Measurements from ENCODE around the gene RELA.

The RELA gene

DNA sequence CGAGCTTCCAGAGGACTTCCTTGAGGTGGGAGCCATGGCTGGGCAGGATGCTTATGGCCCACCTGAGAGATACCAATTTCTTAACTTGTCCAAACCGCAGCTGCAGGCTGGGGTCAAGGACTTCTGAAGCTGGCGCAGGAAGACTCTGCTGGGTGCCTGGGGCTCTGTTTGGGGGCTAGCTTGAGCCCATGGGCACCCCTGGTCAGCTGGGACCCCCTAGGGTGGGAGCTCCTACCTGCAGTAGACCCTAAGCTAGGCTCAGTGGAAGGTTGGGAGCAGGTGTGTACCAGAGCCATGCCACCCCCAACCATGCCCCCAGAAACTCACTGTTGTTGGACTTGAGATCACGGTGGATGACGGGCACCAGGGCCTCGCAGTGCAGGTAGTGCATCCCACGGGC is 50.0 kb downstream of the RELA start:
- Histone ChIP-seq H3K4me3 (ENCODE audit: low read depth, low read length) (no peak overlapping the region), H3K4me1 (ENCODE audit: control insufficient read depth, insufficient read depth, low read length) (no peaks in the 10 kb centered on the region)

DNA sequence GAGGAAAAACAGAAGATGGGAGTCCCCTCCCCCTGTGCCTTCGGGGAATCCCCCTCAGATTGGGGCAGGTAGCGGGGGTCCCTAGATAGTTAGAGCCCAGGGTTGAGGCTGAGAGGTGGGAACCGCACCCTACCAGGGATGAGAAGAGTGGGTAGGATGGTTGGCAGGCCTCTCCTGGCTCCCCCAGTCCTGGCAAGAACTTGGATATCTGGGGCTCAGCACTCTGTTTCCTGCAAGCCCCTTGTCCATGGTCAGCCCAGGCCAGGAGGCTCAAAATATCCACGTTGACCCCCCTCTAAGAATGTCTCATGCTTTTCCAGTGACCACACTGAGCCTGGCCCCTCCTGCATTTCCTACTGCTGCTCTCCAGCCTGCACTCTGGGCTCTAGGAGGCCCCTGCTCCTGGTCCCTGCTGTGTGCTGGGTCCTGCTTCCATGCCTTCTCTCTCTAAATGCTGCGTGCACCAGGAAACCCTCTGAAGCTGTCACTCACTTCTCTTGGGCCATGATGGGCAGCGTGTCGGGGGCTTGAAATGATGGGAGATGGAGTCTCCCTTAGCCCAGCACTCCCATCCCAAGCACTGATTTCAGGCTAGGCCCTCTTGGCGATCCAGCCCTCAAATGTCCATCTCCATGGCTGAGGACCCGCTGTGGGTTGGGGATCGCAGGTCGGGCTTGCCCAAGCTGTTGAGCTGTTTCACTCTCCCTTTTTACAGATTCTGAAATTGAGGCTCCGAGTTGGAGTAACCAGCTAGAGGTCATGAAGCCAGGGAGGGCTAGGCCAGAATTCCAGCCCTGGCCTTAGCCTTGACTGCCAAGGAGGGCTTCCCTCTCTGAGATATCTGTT is 50.7 kb downstream of the RELA start:
- peaks cover 2% of the 10 kb centered on the region for H3K27me3 ChIP-seq (ENCODE audit: control insufficient read depth, insufficient read depth, low read length)
- H3K4me3 ChIP-seq (ENCODE audit: low read depth, low read length): no peak overlapping the region
- no peaks in the 10 kb centered on the region for H3K4me1 ChIP-seq (ENCODE audit: control insufficient read depth, insufficient read depth, low read length)
- peak overlapping the region; percentile 0 for H3K9ac ChIP-seq (ENCODE audit: low read depth, low read length)
- H3K9me3 ChIP-seq (ENCODE audit: control insufficient read depth, insufficient read depth, low read length): no peaks in the 10 kb centered on the region
- H3K36me3 ChIP-seq (ENCODE audit: control insufficient read depth, insufficient read depth, low read length): peaks cover 4% of the 10 kb centered on the region

More for the DNA sequence above, 50.0 kb downstream of the RELA start:
- peaks cover 2% of the 10 kb centered on the region for H3K27me3 ChIP-seq (ENCODE audit: control insufficient read depth, insufficient read depth, low read length)
- H3K9ac ChIP-seq (ENCODE audit: low read depth, low read length): no peak overlapping the region
- H3K9me3 ChIP-seq (ENCODE audit: control insufficient read depth, insufficient read depth, low read length): no peaks in the 10 kb centered on the region
- H3K36me3 ChIP-seq (ENCODE audit: control insufficient read depth, insufficient read depth, low read length): peaks cover 8% of the 10 kb centered on the region

DNA sequence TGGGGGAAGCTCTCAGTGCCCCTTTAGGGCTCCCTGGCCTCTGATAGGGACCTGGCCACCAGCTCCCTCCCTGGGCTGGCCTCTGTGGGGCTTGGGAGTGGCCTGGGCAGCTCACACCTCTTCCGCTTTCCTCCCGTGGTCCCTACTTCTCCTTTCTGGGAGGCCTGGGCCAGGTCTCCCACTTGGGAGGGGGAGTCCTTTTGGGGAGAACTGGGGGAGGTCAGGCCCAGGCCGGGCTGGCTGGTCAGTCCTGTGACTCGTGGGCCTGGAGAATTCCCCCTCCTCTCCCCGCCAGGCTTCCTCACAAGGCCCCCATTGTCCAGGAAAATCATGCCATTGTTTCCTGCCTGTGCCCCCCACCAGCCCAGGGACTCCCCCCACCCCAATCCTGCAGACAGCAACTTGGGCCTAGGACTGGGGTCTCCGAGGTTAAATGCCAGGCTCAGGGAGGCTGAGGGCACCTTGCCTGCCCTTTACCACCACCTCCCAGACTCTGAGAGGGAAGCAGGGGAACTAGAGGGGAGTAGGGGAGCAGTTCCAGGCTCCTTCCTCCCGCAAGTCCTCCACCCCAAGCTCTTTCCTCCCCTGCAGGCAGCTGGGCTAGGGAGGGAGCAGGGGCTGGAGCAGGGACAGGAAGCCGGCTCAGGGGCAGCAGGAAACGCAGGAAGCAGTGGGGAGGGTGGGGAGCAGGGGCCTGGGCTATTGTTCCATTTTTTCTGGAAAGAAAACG is 51.5 kb downstream of the RELA start:
- peaks cover 2% of the 10 kb centered on the region for H3K27me3 ChIP-seq (ENCODE audit: control insufficient read depth, insufficient read depth, low read length)
- H3K4me3 ChIP-seq (ENCODE audit: low read depth, low read length): no peak overlapping the region
- H3K36me3 ChIP-seq (ENCODE audit: control insufficient read depth, insufficient read depth, low read length): peaks cover 4% of the 10 kb centered on the region
- H3K4me1 ChIP-seq (ENCODE audit: control insufficient read depth, insufficient read depth, low read length): no peaks in the 10 kb centered on the region
- no peaks in the 10 kb centered on the region for H3K9me3 ChIP-seq (ENCODE audit: control insufficient read depth, insufficient read depth, low read length)
- H3K9ac ChIP-seq (ENCODE audit: low read depth, low read length): peak overlapping the region; percentile 0

DNA sequence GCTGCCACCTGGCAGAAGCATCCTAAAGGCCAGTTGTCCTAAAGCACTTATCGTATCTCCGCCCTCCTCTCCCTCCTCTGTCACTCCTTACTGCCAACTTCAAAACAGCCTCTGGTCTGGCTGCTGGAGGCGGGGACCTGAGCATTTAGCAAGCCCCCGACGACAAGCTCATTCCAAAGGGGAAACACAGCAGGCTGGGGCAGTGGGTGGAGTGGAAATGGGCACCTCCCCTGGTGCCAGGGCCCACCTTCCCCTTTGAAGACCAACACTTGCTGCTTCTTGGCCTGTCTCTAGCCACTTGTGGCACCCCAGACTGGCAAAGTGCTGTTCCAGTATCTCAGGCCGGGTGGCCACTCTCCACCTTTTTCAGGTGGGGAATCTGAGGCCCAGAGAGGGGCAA is 52.3 kb downstream of the RELA start:
- Histone ChIP-seq H3K4me1 (ENCODE audit: control insufficient read depth, insufficient read depth, low read length) (no peaks in the 10 kb centered on the region), H3K9ac (ENCODE audit: low read depth, low read length) (no peak overlapping the region), H3K36me3 (ENCODE audit: control insufficient read depth, insufficient read depth, low read length) (peaks cover 11% of the 10 kb centered on the region)

DNA sequence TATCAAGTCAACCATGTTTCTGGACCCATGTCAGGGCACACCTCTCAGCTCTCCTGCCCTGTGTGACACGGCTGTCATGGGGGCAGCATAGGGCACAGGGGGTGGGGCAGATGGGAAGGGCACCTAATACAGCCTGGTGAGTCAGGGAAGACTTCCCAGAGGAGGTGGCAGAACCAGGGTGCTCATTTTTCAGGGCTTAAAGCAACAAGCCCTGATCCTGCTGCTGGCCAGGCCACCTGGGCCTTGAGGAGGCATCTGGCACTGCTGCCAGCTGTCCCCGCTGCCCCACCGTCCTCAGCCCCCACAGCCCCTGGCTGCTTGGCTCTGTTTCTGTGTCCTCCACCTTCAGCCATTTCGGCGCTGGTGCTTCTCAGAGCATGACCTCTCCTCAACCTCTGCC is 53.1 kb downstream of the RELA start:
- no peak overlapping the region for H3K9ac ChIP-seq (ENCODE audit: low read depth, low read length)
- H3K36me3 ChIP-seq (ENCODE audit: control insufficient read depth, insufficient read depth, low read length): peaks cover 14% of the 10 kb centered on the region
- H3K4me3 ChIP-seq (ENCODE audit: low read depth, low read length): no peak overlapping the region
- no peaks in the 10 kb centered on the region for H3K4me1 ChIP-seq (ENCODE audit: control insufficient read depth, insufficient read depth, low read length)
- H3K9me3 ChIP-seq (ENCODE audit: control insufficient read depth, insufficient read depth, low read length): no peaks in the 10 kb centered on the region
- peaks cover 2% of the 10 kb centered on the region for H3K27me3 ChIP-seq (ENCODE audit: control insufficient read depth, insufficient read depth, low read length)

More for the DNA sequence above, 52.3 kb downstream of the RELA start:
- Histone ChIP-seq H3K4me3 (ENCODE audit: low read depth, low read length) (no peak overlapping the region), H3K27me3 (ENCODE audit: control insufficient read depth, insufficient read depth, low read length) (peaks cover 2% of the 10 kb centered on the region), H3K9me3 (ENCODE audit: control insufficient read depth, insufficient read depth, low read length) (no peaks in the 10 kb centered on the region)

DNA sequence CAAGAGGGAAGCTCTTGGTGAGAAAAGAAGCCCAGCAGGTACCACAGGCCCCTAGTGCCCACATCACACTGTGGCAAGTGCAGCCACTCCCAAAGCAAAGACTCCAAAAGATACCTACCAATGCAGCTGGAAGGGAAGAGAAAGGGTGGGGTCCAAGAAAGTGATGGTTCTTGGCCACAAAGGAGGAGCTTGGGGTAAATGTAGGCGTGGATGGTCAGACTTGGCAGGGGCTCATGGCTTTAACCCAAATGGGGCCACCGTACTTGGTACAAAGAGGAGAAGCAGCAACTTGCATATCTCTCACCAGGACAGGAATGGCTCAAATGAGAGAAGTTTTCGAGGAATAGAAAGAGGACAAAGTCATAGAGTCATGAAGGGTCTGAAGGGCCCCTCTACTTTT is 53.5 kb downstream of the RELA start:
- no peak overlapping the region for H3K4me3 ChIP-seq (ENCODE audit: low read depth, low read length)
- peaks cover 14% of the 10 kb centered on the region for H3K36me3 ChIP-seq (ENCODE audit: control insufficient read depth, insufficient read depth, low read length)
- H3K9ac ChIP-seq (ENCODE audit: low read depth, low read length): no peak overlapping the region
- peaks cover 2% of the 10 kb centered on the region for H3K27me3 ChIP-seq (ENCODE audit: control insufficient read depth, insufficient read depth, low read length)
- no peaks in the 10 kb centered on the region for H3K9me3 ChIP-seq (ENCODE audit: control insufficient read depth, insufficient read depth, low read length)
- no peaks in the 10 kb centered on the region for H3K4me1 ChIP-seq (ENCODE audit: control insufficient read depth, insufficient read depth, low read length)

DNA sequence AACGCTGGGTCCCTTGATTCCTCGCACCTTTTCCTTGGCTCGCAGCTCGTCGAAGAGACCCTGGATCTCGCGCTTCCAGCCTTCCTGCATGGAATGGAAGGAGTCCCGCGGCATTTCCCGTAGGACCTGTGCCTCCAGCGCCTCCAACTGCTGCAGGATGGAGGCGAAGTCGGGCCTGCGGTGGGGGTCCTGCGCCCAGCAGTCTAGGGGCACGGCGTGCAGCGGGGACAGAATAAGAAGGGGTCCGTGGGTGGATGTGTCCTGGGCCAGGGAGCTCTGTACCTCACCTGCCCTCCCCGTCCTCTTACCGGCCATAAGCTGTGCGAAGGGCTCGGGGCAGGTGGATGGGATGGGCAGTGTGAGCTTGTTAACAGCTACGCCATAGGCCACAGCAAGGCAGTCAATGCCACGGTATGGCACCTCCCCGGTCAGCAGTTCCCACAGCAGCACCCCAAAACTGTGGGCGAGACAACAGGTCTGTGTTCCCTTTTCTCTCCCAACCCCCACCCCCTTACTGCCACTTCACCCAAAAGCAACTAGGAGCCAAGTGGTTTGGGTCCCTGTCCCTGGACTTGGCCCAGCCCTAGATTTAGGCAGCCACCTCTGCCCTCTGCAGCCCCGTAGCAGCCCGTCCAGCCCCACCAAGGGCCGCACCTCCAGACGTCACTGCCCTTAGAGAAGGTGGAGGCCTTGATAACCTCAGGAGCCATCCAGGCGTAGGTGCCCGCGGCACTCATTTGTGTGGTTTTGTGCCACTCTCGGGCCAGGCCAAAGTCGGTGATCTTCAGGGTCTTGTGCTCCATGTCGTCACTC is 54.9 kb downstream of the RELA start:
- Histone ChIP-seq H3K9me3 (ENCODE audit: control insufficient read depth, insufficient read depth, low read length) (no peaks in the 10 kb centered on the region), H3K4me3 (ENCODE audit: low read depth, low read length) (peak overlapping the region; percentile 55), H3K9ac (ENCODE audit: low read depth, low read length) (peak overlapping the region; percentile 47), H3K4me1 (ENCODE audit: control insufficient read depth, insufficient read depth, low read length) (no peaks in the 10 kb centered on the region), H3K27me3 (ENCODE audit: control insufficient read depth, insufficient read depth, low read length) (peaks cover 2% of the 10 kb centered on the region), H3K36me3 (ENCODE audit: control insufficient read depth, insufficient read depth, low read length) (peaks cover 13% of the 10 kb centered on the region)

DNA sequence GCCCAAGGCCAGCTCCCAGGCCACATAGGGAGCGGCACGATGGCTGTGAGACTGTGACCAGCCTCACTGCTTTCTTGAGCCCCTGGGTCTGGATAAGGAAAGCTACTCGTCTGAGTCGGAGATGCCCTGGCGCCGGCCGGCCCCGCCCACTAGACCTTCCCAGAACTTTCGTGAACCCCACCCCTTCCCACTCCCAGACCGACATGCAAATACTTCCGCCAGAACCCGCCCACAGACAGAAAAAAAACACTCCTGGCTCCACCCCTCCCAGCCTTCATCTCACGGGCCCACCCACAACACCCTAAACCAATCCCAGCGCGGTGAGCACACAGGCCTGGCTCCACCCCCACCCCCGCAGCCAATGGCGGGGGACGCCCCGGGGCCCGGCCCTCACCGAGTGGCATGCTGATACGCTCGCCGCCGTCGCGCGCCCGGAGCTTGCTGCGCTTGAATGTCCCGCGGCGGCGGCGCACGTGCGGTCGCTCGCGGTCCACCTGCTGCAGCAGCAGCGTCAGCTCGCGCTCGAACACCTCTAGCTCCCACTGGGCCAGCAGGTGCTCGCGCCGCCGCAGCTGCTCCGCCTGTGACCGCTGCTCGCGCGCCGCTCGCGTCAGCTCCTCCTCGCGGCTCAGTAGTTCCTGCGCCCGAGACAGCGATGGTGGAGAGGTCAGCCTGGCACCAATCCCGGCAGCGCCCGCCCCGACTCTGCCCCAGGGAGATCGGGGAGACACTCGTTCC is 55.7 kb downstream of the RELA start:
- Histone ChIP-seq H3K4me3 (ENCODE audit: low read depth, low read length) (peak overlapping the region; percentile 55), H3K27me3 (ENCODE audit: control insufficient read depth, insufficient read depth, low read length) (peaks cover 2% of the 10 kb centered on the region), H3K9ac (ENCODE audit: low read depth, low read length) (peak overlapping the region; percentile 47), H3K9me3 (ENCODE audit: control insufficient read depth, insufficient read depth, low read length) (no peaks in the 10 kb centered on the region), H3K4me1 (ENCODE audit: control insufficient read depth, insufficient read depth, low read length) (no peaks in the 10 kb centered on the region), H3K36me3 (ENCODE audit: control insufficient read depth, insufficient read depth, low read length) (peaks cover 10% of the 10 kb centered on the region)

DNA sequence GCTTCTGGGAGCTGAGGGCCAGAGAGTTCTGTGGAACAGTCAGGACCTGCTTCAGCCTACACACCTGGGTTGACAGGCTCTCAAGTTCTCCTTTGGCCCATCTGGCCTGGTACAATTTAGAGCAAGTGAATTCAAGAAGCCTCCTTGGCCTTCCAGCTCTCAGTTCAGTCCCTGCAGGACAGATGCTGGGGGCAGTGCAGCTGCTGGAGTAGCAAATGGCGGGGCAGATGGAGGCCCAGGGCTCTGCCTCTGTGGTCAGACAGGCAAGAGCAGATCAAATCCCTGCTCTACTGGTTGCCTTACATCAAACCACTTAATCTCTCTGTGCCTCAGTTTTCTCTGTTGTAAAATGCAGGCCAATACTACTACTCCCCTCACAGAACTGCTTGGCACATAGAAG is 58.5 kb downstream of the RELA start:
- peaks cover 10% of the 10 kb centered on the region for H3K36me3 ChIP-seq (ENCODE audit: control insufficient read depth, insufficient read depth, low read length)
- peaks cover 2% of the 10 kb centered on the region for H3K27me3 ChIP-seq (ENCODE audit: control insufficient read depth, insufficient read depth, low read length)
- H3K4me1 ChIP-seq (ENCODE audit: control insufficient read depth, insufficient read depth, low read length): no peaks in the 10 kb centered on the region
- no peak overlapping the region for H3K4me3 ChIP-seq (ENCODE audit: low read depth, low read length)
- H3K9ac ChIP-seq (ENCODE audit: low read depth, low read length): no peak overlapping the region
- no peaks in the 10 kb centered on the region for H3K9me3 ChIP-seq (ENCODE audit: control insufficient read depth, insufficient read depth, low read length)
